HepG2 (cell line): ENCODE measurements around the gene FAM219A. TPM values are rescaled to one million over a fixed set of nuclear protein-coding genes. Genes with fewer than 3 reads are reported as not detected.

Experiments
- ATAC-seq: fragments of 200-7000 bp; cut with Tn5 transposase; 3 replicates; pipeline ENCODE4 v1.9.1; 2020; ENCODE audit warnings: mild to moderate bottlenecking, moderate library complexity
- BruUV-seq: library from RNA; stranded (reverse); fragments of 400-500 nt; replicated peaks from 2 replicates; lab custom pipeline; 2021; lab: Mats Ljungman, UMichigan
- CTCF ChIA-PET: fragments of 300-600 bp; formaldehyde crosslinking; extraction: SDS; loops from one replicate; lab custom pipeline; 2021; ENCODE audit warnings: low total read pairs, inconsistent platforms, low intra/inter-chr PET ratio; lab: Yijun Ruan, JAX
- POLR2A ChIA-PET: fragments of 350-600 bp; sonication (Branson Sonifier 250); formaldehyde crosslinking; loops from one replicate; lab custom pipeline; 2020; ENCODE audit warnings: antibody characterized with exemption, inconsistent platforms; lab: Yijun Ruan, JAX
- DNase-seq: peaks from one replicate; pipeline ENCODE4 v3.0.0-alpha.2; 2015; ENCODE audit warnings: low spot score
- FAIRE-seq: peaks from 3 replicates; lab custom pipeline; 2011; peaks lifted over from hg19 to GRCh38; lab: Jason Lieb, UNC
- H2AFZ ChIP-seq: one replicate; pipeline ENCODE4 v1.6.1; 2011; ENCODE audit warnings: low read length, inconsistent platforms
- H3K27ac ChIP-seq: fragments of 300-600 bp; 3 replicates; pipeline ENCODE4 v1.8.0; 2011; ENCODE audit warnings: mixed run types, mild to moderate bottlenecking, mixed read lengths, low read length, inconsistent platforms; ENCODE audit not compliant: insufficient read depth; ENCODE audit errors: extremely low read length
- H3K27me3 ChIP-seq, 2 experiments: fragments of 200-600 bp in 1 of 2; 2 replicates in 1 of 2; 3 replicates in 1 of 2; pipeline versions ENCODE4 v1.6.0 to v1.8.0; 2011; ENCODE audit warnings: low read length in 2 of 2, mild to moderate bottlenecking in 2 of 2, moderate library complexity in 2 of 2, inconsistent platforms in 1 of 2; ENCODE audit not compliant: insufficient read depth in 2 of 2, control insufficient read depth in 1 of 2
- H3K36me3 ChIP-seq, 2 experiments: fragments of 200-600 bp in 1 of 2; replicated peaks in 1 of 2; 2 replicates in 1 of 2; 3 replicates in 1 of 2; pipeline versions ENCODE4 v1.5.1 to v1.8.0; 2011; ENCODE audit warnings: low read length in 2 of 2, inconsistent platforms in 1 of 2; ENCODE audit not compliant: insufficient read depth in 2 of 2, control insufficient read depth in 1 of 2
- H3K4me1 ChIP-seq: 2 replicates; pipeline ENCODE4 v1.5.1; 2012; ENCODE audit warnings: low read length, inconsistent platforms; ENCODE audit not compliant: insufficient read depth
- H3K4me2 ChIP-seq: 2 replicates; pipeline ENCODE4 v1.6.0; 2011; ENCODE audit warnings: low read depth, low read length, inconsistent platforms
- H3K4me3 ChIP-seq, 3 experiments: fragments of 200-600 bp in 1 of 3; sonication (generic), shearing (Covaris generic) in 1 of 3; replicated peaks in 1 of 3; 2 replicates each; pipeline ENCODE4 v1.5.1; 2011 to 2016; ENCODE audit warnings: low read length in 3 of 3, inconsistent platforms in 2 of 3, low read depth in 2 of 3, mild to moderate bottlenecking in 2 of 3, control low read depth in 1 of 3, mixed read lengths in 1 of 3; ENCODE audit not compliant: insufficient read depth in 1 of 3
- H3K79me2 ChIP-seq: one replicate; pipeline ENCODE4 v1.6.1; 2011; ENCODE audit warnings: low read length, inconsistent platforms; ENCODE audit not compliant: insufficient read depth
- H3K9ac ChIP-seq: 2 replicates; pipeline ENCODE4 v1.6.0; 2011; ENCODE audit warnings: mild to moderate bottlenecking, low read depth, low read length, inconsistent platforms; ENCODE audit not compliant: insufficient read depth
- H3K9me3 ChIP-seq: 2 replicates; pipeline ENCODE4 v1.5.1; 2012; ENCODE audit warnings: mild to moderate bottlenecking, low read length
- H4K20me1 ChIP-seq: 2 replicates; pipeline ENCODE4 v1.6.0; 2011; ENCODE audit warnings: inconsistent platforms, mild to moderate bottlenecking, low read length, moderate library complexity; ENCODE audit not compliant: insufficient read depth
- CENPX ChIP-seq: sonication (generic); formaldehyde crosslinking; IDR thresholded peaks from 2 replicates; pipeline ENCODE4 v1.9.0; 2021; ENCODE audit warnings: mild to moderate bottlenecking, missing genetic modification reagents, moderate library complexity
- HNF4A ChIP-seq: sonication (generic); formaldehyde crosslinking; IDR thresholded peaks from 2 replicates; pipeline ENCODE4 v1.4.0; 2020; ENCODE audit warnings: missing genetic modification reagents
- HNRNPUL1 ChIP-seq: fragments of 200-400 bp; formaldehyde crosslinking; IDR thresholded peaks from 2 replicates; pipeline ENCODE4 v1.6.1; 2017; ENCODE audit warnings: low read depth, mild to moderate bottlenecking, low read length, moderate library complexity
- MIER2 ChIP-seq: IDR thresholded peaks from 2 replicates; pipeline ENCODE4 v1.6.1; 2016; ENCODE audit warnings: missing biosample characterization, missing genetic modification reagents
- PAWR ChIP-seq: sonication (generic); formaldehyde crosslinking; IDR thresholded peaks from 2 replicates; pipeline ENCODE4 v1.4.0; 2020; ENCODE audit warnings: missing genetic modification reagents, mild to moderate bottlenecking, borderline replicate concordance
- PHF21A ChIP-seq: sonication (generic); formaldehyde crosslinking; IDR thresholded peaks from 2 replicates; pipeline ENCODE4 v1.5.0; 2020; ENCODE audit warnings: mild to moderate bottlenecking, missing genetic modification reagents
- RFXAP ChIP-seq: sonication (generic); formaldehyde crosslinking; IDR thresholded peaks from 2 replicates; pipeline ENCODE4 v1.4.0; 2020; ENCODE audit warnings: missing genetic modification reagents, borderline replicate concordance
- SAP130 ChIP-seq: IDR thresholded peaks from 2 replicates; pipeline ENCODE4 v1.6.1; 2016; ENCODE audit warnings: low read depth
- SP140L ChIP-seq: sonication (generic); formaldehyde crosslinking; IDR thresholded peaks from 2 replicates; pipeline ENCODE4 v1.4.0; 2020; ENCODE audit warnings: missing genetic modification reagents, borderline replicate concordance
- ZNF746 ChIP-seq: sonication (generic); formaldehyde crosslinking; IDR thresholded peaks from 2 replicates; pipeline ENCODE4 v1.8.0; 2022; ENCODE audit warnings: mild to moderate bottlenecking, missing genetic modification reagents
- whole genome bisulfite sequencing: methylation state at CpG from one replicate; pipeline ENCODE4 v1.1.6; 2017; ENCODE audit warnings: low lambda C conversion rate; 5-methylcytosine and 5-hydroxymethylcytosine counted together
- in situ Hi-C: cut with HindIII; loops from 2 replicates; pipeline ENCODE4 v1.10.0; 2017; ENCODE audit warnings: low pct_unique_long_range_greater_than_20kb; ENCODE audit not compliant: extremely low pct_ligation_motif_present
- intact Hi-C: fragments of 100-400 bp; cut with micrococcal nuclease; formaldehyde crosslinking; loops from one replicate; pipeline ENCODE4 v1.10.0; 2022; ENCODE audit not compliant: unreplicated experiment
- polyA plus RNA-seq, 8 experiments: library from polyadenylated mRNA; depleted of rRNA in 3 of 8; stranded (reverse) in 7 of 8; unstranded in 1 of 8; fragments of >200 nt; fragmentation: Illumina TruSeq in 4 of 8; extraction: Trizol in 4 of 8; gene quantifications; 2 replicates each; pipeline versions ENCODE4 v1.2.1 to v1.2.3, GENCODE V29; 2011 to 2016; ENCODE audit warnings: low read depth in 4 of 8, missing spikeins in 1 of 8, mixed read lengths in 1 of 8; ENCODE audit not compliant: insufficient read depth in 1 of 8
- total RNA-seq, 5 experiments: library from RNA; depleted of rRNA; stranded (reverse); fragments of >200 nt; fragmentation: Illumina TruSeq; extraction: Trizol; gene quantifications; 2 replicates each; pipeline ENCODE4 v1.2.3, GENCODE V29; 2016; ENCODE audit warnings: low read depth in 1 of 5
- TF ChIP-seq, protein P1 (sequence below): sonication (generic); formaldehyde crosslinking; IDR thresholded peaks from 2 replicates; pipeline ENCODE4 v1.5.0; 2020; ENCODE audit warnings: mild to moderate bottlenecking, missing genetic modification reagents
- TF ChIP-seq, protein P2 (sequence below): sonication (generic); formaldehyde crosslinking; IDR thresholded peaks from 2 replicates; pipeline ENCODE4 v1.5.1; 2020; ENCODE audit warnings: mild to moderate bottlenecking, moderate library complexity, missing genetic modification reagents
- TF ChIP-seq, protein P3 (sequence below): sonication (generic); formaldehyde crosslinking; IDR thresholded peaks from 2 replicates; pipeline ENCODE4 v1.5.1; 2020; ENCODE audit warnings: mild to moderate bottlenecking, missing genetic modification reagents, borderline replicate concordance

The FAM219A gene
- total and polyA plus RNA-seq, 2 of the 13 experiments (the other 11 are each of a cell fraction or from before 2014, with no cell fraction given): 3.9 to 6.4 TPM

DNA sequence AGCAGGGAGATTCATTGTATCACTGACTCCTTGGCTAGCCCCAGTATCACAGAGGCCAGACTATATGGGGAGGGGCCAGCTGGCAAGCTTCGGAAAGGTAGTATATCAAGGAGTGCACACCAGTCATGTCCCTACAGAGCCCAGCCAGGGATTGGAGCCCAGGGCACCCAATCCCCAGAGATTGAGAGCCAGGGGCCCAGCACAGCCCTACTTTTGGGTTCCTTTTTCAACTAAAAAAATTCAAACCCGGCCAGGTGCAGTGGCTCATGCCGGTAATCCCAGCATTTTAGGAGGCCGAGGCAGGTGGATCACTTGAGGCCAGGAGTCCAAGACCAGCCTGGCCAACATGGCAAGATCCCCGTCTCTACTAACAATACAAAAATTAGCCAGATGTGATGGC is 76.3 kb downstream of the FAM219A start:
- CTCF ChIA-PET: no interaction called here
- H3K9ac ChIP-seq: no peak overlapping the region
- ATAC-seq: no peak
- TF ChIP-seq ZNF746 (CRISPR knock-in tag): no peak
- TF ChIP-seq, protein P1, sequence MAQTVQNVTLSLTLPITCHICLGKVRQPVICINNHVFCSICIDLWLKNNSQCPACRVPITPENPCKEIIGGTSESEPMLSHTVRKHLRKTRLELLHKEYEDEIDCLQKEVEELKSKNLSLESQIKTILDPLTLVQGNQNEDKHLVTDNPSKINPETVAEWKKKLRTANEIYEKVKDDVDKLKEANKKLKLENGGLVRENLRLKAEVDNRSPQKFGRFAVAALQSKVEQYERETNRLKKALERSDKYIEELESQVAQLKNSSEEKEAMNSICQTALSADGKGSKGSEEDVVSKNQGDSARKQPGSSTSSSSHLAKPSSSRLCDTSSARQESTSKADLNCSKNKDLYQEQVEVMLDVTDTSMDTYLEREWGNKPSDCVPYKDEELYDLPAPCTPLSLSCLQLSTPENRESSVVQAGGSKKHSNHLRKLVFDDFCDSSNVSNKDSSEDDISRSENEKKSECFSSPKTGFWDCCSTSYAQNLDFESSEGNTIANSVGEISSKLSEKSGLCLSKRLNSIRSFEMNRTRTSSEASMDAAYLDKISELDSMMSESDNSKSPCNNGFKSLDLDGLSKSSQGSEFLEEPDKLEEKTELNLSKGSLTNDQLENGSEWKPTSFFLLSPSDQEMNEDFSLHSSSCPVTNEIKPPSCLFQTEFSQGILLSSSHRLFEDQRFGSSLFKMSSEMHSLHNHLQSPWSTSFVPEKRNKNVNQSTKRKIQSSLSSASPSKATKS: no peak
- TF ChIP-seq MIER2: no peak
- TF ChIP-seq RFXAP: no peak
- no peak for TF ChIP-seq CENPX (CRISPR knock-in tag)
- TF ChIP-seq, protein P2, sequence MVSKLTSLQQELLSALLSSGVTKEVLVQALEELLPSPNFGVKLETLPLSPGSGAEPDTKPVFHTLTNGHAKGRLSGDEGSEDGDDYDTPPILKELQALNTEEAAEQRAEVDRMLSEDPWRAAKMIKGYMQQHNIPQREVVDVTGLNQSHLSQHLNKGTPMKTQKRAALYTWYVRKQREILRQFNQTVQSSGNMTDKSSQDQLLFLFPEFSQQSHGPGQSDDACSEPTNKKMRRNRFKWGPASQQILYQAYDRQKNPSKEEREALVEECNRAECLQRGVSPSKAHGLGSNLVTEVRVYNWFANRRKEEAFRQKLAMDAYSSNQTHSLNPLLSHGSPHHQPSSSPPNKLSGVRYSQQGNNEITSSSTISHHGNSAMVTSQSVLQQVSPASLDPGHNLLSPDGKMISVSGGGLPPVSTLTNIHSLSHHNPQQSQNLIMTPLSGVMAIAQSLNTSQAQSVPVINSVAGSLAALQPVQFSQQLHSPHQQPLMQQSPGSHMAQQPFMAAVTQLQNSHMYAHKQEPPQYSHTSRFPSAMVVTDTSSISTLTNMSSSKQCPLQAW: no peak
- no peak for TF ChIP-seq PHF21A (CRISPR knock-in tag)
- TF ChIP-seq, protein P3, sequence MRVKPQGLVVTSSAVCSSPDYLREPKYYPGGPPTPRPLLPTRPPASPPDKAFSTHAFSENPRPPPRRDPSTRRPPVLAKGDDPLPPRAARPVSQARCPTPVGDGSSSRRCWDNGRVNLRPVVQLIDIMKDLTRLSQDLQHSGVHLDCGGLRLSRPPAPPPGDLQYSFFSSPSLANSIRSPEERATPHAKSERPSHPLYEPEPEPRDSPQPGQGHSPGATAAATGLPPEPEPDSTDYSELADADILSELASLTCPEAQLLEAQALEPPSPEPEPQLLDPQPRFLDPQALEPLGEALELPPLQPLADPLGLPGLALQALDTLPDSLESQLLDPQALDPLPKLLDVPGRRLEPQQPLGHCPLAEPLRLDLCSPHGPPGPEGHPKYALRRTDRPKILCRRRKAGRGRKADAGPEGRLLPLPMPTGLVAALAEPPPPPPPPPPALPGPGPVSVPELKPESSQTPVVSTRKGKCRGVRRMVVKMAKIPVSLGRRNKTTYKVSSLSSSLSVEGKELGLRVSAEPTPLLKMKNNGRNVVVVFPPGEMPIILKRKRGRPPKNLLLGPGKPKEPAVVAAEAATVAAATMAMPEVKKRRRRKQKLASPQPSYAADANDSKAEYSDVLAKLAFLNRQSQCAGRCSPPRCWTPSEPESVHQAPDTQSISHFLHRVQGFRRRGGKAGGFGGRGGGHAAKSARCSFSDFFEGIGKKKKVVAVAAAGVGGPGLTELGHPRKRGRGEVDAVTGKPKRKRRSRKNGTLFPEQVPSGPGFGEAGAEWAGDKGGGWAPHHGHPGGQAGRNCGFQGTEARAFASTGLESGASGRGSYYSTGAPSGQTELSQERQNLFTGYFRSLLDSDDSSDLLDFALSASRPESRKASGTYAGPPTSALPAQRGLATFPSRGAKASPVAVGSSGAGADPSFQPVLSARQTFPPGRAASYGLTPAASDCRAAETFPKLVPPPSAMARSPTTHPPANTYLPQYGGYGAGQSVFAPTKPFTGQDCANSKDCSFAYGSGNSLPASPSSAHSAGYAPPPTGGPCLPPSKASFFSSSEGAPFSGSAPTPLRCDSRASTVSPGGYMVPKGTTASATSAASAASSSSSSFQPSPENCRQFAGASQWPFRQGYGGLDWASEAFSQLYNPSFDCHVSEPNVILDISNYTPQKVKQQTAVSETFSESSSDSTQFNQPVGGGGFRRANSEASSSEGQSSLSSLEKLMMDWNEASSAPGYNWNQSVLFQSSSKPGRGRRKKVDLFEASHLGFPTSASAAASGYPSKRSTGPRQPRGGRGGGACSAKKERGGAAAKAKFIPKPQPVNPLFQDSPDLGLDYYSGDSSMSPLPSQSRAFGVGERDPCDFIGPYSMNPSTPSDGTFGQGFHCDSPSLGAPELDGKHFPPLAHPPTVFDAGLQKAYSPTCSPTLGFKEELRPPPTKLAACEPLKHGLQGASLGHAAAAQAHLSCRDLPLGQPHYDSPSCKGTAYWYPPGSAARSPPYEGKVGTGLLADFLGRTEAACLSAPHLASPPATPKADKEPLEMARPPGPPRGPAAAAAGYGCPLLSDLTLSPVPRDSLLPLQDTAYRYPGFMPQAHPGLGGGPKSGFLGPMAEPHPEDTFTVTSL (CRISPR knock-in tag): no peak
- TF ChIP-seq SAP130 (CRISPR knock-in tag): no peak
- TF ChIP-seq HNRNPUL1: no peak
- no peak for TF ChIP-seq SP140L (CRISPR knock-in tag)
- TF ChIP-seq HNF4A (CRISPR knock-in tag): no peak
- TF ChIP-seq PAWR: no peak
- no peaks in the 10 kb centered on the region for H4K20me1 ChIP-seq
- H3K36me3 ChIP-seq: no peaks in the 10 kb centered on the region
- H2AFZ ChIP-seq: no peak overlapping the region
- H3K4me3 ChIP-seq: no peak overlapping the region
- in situ Hi-C loops (no loop called here), intact Hi-C loops (no loop called here)
- no peaks in the 10 kb centered on the region; a peak in 1 of 5 replicates for H3K27me3 ChIP-seq
- H3K79me2 ChIP-seq: no peaks in the 10 kb centered on the region
- WGBS: 76% methylated on average over 5 of the region's 5 CpGs
- no peak for FAIRE-seq
- peaks cover 55% of the 10 kb centered on the region for H3K4me1 ChIP-seq
- no TSS peak for BruUV-seq
- 0 out of 2 replicates have a peak overlapping the region, but pooled peaks have one; percentile 5 for H3K4me2 ChIP-seq
- H3K27ac ChIP-seq: no peak overlapping the region
- H3K9me3 ChIP-seq: no peaks in the 10 kb centered on the region
- POLR2A ChIA-PET: no interaction called here
- no peak for DNase-seq
